ENCODE measurements around the gene STK32C. TPM values are rescaled to one million over a fixed set of nuclear protein-coding genes. Genes with fewer than 3 reads are reported as not detected.

STK32C gene
- 1 to 10 TPM; 1.3 to 5.6 (median 4.7) TPM for total RNA-seq

DNA sequence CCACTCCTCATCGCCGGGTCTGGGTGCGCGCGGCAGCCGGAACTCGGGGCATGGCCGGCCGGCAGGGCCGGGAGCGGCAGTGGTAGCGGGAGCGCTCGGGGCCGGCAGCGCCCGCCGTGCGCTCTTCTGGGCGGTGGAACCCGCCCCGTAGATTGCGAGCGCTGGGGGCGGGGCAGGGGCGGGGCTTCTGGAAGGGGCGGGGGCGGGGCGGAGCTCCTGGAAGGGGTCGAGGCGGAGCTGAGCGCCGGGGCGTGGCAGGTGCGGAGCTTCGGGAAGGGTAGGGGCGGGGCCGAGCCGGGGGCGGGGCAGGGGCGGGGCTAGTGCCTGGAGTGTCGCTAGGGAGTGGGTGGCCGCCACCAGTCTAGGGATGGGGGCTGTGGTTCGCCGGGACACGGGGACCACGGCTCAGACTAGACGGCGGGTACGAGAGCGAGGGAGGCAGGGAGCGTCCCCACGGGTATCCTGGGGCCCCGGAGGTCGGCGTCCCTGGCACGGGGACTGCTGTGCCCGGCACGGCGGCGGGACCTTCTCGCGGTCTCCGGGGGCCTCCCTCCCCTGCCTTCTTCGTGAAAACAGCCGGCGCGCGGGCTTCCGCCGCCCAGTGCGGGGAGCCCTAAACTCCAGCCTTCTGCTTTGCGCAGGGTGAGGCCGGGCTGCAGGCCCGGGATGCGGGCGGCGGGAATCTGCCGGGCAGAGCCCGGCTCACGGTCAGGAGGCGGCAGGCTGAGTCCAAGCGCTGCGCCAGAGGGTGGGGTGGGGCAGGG is at the start of gene STK32C:
Gene STK32C (minus strand): TSS at position 128 of the 764 bp plus-strand sequence. CDS start 117 bp downstream, at position 11.
- DNase-seq (ENCODE audit: low spot score in 2 of 2) = peak; percentile 91 to 92
- TF ChIP-seq, protein P1, sequence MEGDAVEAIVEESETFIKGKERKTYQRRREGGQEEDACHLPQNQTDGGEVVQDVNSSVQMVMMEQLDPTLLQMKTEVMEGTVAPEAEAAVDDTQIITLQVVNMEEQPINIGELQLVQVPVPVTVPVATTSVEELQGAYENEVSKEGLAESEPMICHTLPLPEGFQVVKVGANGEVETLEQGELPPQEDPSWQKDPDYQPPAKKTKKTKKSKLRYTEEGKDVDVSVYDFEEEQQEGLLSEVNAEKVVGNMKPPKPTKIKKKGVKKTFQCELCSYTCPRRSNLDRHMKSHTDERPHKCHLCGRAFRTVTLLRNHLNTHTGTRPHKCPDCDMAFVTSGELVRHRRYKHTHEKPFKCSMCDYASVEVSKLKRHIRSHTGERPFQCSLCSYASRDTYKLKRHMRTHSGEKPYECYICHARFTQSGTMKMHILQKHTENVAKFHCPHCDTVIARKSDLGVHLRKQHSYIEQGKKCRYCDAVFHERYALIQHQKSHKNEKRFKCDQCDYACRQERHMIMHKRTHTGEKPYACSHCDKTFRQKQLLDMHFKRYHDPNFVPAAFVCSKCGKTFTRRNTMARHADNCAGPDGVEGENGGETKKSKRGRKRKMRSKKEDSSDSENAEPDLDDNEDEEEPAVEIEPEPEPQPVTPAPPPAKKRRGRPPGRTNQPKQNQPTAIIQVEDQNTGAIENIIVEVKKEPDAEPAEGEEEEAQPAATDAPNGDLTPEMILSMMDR (IDR thresholded peaks at IDR 0.05) = no peak
- TF ChIP-seq POLR2AphosphoS5 (IDR thresholded peaks at IDR 0.05) (no peak), POLR2A (IDR thresholded peaks at IDR 0.05) (no peak), EP300 (IDR thresholded peaks at IDR 0.05) (no peak)
- H3K36me3 ChIP-seq = no peaks in the 10 kb centered on the region
- peaks cover 27% of the 10 kb centered on the region for H3K4me1 ChIP-seq
- H3K9me3 ChIP-seq = no peaks in the 10 kb centered on the region
- peaks cover 8% of the 10 kb centered on the region for H3K27me3 ChIP-seq
- H3K27ac ChIP-seq = peak within 1 kb of the TSS; percentile 39
- peak within 1 kb of the TSS; percentile 66 for H3K4me3 ChIP-seq
- WGBS = 1% methylated on average over 13 of the region's 84 CpGs

DNA sequence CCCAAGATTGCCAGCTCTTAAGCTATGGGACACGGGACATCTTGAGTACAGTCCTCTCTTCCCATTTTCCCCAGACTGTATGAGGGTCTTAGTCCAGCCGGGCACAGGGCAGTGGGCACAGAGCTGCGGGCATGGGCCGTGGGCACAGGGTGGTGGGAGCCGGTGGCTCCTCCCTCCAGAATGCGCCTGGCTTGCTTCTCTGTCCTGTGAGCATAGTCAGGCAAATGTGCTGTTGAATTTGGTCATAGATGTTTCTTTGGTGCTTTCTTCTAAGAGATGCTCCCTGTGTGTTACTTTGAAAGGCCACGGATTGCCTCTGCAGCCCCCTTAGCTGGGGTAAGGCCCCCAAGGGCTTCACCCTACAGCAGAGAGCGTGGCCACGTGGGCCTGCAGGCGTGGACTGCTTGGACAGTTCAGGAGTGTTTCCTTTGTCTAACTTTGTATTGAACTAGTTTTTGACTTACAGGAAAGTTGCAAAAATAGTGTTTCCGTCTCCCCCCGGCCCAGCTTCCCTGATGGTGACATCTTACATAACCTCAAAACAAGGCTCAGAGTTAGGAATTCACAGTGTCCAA is 49.0 kb upstream of the STK32C start:
- WGBS = 90% methylated on average over 6 of the region's 12 CpGs
- peaks cover 12% of the 10 kb centered on the region for H3K36me3 ChIP-seq

DNA sequence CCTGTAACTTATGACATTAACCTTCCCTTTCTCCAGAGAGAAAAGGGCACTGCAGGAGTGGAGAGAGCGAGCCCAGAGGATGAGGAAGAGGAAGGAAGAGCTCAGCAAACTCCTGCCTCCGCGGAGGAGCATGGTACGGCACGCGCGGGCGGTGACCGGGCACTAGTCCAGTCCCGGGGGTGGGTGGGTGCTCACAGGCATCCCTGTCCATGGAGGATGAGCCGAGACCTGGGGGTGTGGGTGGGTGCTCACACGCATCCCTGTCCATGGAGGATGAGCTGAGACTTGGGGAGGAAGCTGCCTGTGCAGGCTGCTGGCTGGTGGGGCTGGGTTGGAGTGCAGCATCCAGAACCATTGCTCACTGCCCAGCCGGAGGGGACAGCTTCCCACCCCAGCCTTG is 48.0 kb upstream of the STK32C start:
- TF ChIP-seq, protein P1 (IDR thresholded peaks at IDR 0.05) = no peak
- TF ChIP-seq POLR2A (IDR thresholded peaks at IDR 0.05) = no peak
- no peak for TF ChIP-seq EP300 (IDR thresholded peaks at IDR 0.05)
- no peak for TF ChIP-seq POLR2AphosphoS5 (IDR thresholded peaks at IDR 0.05)
- H3K27ac ChIP-seq = no peak overlapping the region
- no peaks in the 10 kb centered on the region for H3K9me3 ChIP-seq
- no peaks in the 10 kb centered on the region for H3K27me3 ChIP-seq
- H3K4me3 ChIP-seq = no peak overlapping the region
- WGBS = 91% methylated on average over 13 of the region's 13 CpGs
- H3K36me3 ChIP-seq = peaks cover 10% of the 10 kb centered on the region
- no peaks in the 10 kb centered on the region for H3K4me1 ChIP-seq
- peak; percentile 53 to 65 for DNase-seq (ENCODE audit: low spot score in 2 of 2)

More for the DNA sequence above, 49.0 kb upstream of the STK32C start:
- no peak overlapping the region for H3K27ac ChIP-seq
- H3K4me1 ChIP-seq = no peaks in the 10 kb centered on the region
- no peaks in the 10 kb centered on the region for H3K27me3 ChIP-seq
- H3K9me3 ChIP-seq = no peaks in the 10 kb centered on the region
- H3K4me3 ChIP-seq = no peak overlapping the region
- peak; percentile 16 to 50 for DNase-seq (ENCODE audit: low spot score in 2 of 2)
- no peak for TF ChIP-seq POLR2AphosphoS5 (IDR thresholded peaks at IDR 0.05)
- TF ChIP-seq, protein P1 (IDR thresholded peaks at IDR 0.05) = no peak
- no peak for TF ChIP-seq POLR2A (IDR thresholded peaks at IDR 0.05)
- TF ChIP-seq EP300 (IDR thresholded peaks at IDR 0.05) = no peak

DNA sequence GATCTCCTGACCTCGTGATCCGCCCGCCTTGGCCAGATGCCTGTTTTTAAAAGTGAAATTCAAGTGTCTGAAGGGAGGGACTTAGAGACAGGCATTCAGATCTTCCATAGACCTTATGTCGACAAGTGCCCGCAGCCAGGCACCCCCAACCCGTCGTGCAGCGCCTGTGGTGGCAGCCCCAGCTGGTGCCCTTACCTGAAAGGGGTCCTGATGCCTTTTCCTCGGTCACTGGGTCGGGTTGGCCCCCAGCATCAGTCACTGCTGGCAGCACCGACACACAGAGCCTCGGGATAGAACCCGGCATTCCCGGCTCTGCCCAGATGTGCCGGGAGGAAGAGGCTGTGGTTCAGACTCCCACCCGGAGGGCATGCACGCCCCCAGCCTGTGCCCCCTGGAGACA is 47.5 kb upstream of the STK32C start:
- 97% methylated on average over 9 of the region's 17 CpGs for WGBS
- TF ChIP-seq, protein P1 (IDR thresholded peaks at IDR 0.05) = no peak
- TF ChIP-seq EP300 (IDR thresholded peaks at IDR 0.05) (no peak), POLR2A (IDR thresholded peaks at IDR 0.05) (no peak), POLR2AphosphoS5 (IDR thresholded peaks at IDR 0.05) (no peak)
- Histone ChIP-seq H3K4me1 (no peaks in the 10 kb centered on the region), H3K36me3 (peaks cover 10% of the 10 kb centered on the region), H3K9me3 (no peaks in the 10 kb centered on the region), H3K4me3 (no peak overlapping the region), H3K27me3 (no peaks in the 10 kb centered on the region), H3K27ac (no peak overlapping the region)
- DNase-seq (ENCODE audit: low spot score in 2 of 2) = peak; percentile 54 to 78

DNA sequence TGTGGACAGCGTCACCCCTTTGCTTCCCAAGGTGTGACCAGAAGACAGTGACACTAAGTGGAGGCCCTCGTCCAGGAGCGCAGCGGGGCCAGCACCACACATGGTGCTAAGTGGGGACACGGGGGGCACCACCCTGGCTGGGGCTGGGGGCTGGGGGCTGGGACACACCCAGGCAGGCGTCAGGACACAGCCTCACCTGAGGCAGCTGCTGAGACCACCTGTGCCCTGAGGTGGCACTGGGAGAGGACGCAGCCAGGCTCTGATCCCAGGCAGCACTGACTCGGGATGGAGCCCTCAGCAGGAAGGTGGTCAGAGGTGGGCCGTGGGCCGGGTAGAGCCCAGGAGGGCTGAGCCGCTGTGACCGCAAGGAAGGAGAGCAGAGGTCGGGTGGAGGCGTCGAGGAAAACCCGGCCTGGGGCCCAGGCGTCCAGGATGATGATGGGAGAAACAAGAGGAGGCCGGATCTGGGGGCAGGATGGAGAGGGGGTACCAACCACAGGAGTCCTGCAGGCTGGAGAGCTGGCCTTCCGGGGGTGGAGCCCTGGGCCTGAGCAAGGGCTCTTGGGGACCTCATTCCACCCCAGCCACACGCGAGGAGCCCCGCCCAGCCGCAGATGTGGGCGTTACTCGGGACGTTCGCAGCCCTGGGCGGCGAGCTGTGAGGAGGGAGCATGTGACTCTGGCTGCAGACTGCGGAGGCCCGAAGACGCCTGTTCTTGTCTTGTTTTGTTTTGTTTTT is 46.8 kb upstream of the STK32C start:
- H3K27ac ChIP-seq = no peak overlapping the region
- 84% methylated on average over 25 of the region's 32 CpGs for WGBS
- TF ChIP-seq, protein P1 (IDR thresholded peaks at IDR 0.05) = no peak
- TF ChIP-seq EP300 (IDR thresholded peaks at IDR 0.05) (no peak), POLR2A (IDR thresholded peaks at IDR 0.05) (no peak), POLR2AphosphoS5 (IDR thresholded peaks at IDR 0.05) (no peak)
- no peaks in the 10 kb centered on the region for H3K9me3 ChIP-seq
- H3K4me3 ChIP-seq = no peak overlapping the region
- no peaks in the 10 kb centered on the region for H3K4me1 ChIP-seq
- H3K27me3 ChIP-seq = no peaks in the 10 kb centered on the region
- DNase-seq (ENCODE audit: low spot score in 2 of 2) = peak; percentile 57 to 69
- peaks cover 13% of the 10 kb centered on the region for H3K36me3 ChIP-seq

Data from suprapubic skin (tissue), 4 donors.